PFSK-1 (cell line): Measurements from ENCODE around the gene C4orf51.

Source experiments
- POLR2AphosphoS5 ChIP-seq: IDR thresholded peaks from 2 replicates; pipeline ENCODE4 v1.6.1; 2012; ENCODE audit warnings: low read depth, mild to moderate bottlenecking, control low read depth, low read length, moderate library complexity
- REST ChIP-seq, 2 experiments: IDR thresholded peaks; 2 replicates each; pipeline versions ENCODE4 v1.6.1 to v1.8.0; 2011 to 2012; ENCODE audit warnings: low read depth in 2 of 2, low read length in 2 of 2, control low read depth in 1 of 2, inconsistent platforms in 1 of 2, mild to moderate bottlenecking in 1 of 2, moderate library complexity in 1 of 2; ENCODE audit not compliant: insufficient read depth in 1 of 2
- SIN3A ChIP-seq: IDR thresholded peaks from 2 replicates; pipeline ENCODE4 v1.6.1; 2012; ENCODE audit warnings: mild to moderate bottlenecking, low read length, moderate library complexity, borderline replicate concordance; ENCODE audit not compliant: insufficient read depth
- TAF1 ChIP-seq: IDR thresholded peaks from 2 replicates; pipeline ENCODE4 v1.6.1; 2012; ENCODE audit warnings: low read length, control low read depth, borderline replicate concordance; ENCODE audit not compliant: insufficient read depth

GRCh38 chr4:145663194-145663593 is 16.8 kb upstream of the C4orf51 start:
- no peak for TF ChIP-seq POLR2AphosphoS5
- TF ChIP-seq REST (IDR thresholded peaks at IDR 0.05; ENCODE audit: insufficient read depth in 1 of 2, low read depth in 2 of 2, low read length in 2 of 2) = no peak
- no peak for TF ChIP-seq SIN3A
- TF ChIP-seq TAF1 = no peak
